Cerebellar nuclear complex (tissue), 1 donor: ENCODE results near the gene SELENOF.
"Not testable (repeated sequence)": the region's sequence is repeated elsewhere in the genome, so short reads cannot be mapped to it uniquely, and the experiment has no call there.

ENCODE experiments used
- DNase-seq, 2 experiments: peaks; one replicate each; lab custom pipeline; 2025; lab: John Stamatoyannopoulos, UW

SELENOF gene

DNA sequence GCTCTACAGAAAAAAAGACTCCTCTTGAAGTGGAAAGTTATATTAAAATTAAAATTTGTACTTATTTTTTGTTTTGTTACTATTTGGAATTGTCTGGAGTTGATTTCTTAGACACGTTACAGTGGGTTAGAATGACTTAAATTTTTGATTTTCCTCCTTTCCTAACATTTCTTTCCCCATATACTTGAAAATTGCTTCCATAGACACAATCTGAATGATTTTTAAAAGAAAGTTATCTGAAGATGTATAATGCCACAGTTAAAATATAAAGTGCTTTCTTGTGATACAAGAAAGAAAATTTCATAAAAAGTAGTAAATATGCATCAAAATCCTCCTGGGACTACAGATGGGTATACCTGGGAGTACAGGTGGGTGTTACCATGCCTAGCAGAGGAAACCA, 2.8 kb upstream of the SELENOF start:
- DNase-seq = no peak

DNA sequence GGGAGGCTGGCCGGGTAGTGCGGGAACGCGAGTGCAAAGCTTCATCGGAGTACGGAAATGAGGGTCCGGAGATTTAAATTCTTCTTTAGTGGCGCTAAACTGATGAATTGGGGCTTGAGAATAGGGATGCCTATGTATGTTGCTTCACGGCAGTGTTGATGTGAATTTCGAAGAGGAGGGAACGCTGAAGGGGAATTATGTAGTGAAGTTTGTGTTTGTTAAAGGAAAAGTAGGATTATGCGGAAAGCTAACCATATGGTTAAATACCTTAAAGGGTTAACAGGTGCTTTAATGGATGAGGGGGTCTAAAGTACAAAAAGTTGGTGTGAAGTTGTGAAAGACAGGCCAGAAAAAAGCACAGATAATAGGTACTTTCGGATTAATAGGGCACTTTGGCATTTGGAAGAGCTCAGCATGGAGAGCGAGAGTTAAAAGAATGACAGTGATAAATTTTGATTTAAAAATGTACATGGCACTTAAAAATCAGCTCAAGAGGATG, 1.9 kb upstream of the SELENOF start:
- no peak for DNase-seq

DNA sequence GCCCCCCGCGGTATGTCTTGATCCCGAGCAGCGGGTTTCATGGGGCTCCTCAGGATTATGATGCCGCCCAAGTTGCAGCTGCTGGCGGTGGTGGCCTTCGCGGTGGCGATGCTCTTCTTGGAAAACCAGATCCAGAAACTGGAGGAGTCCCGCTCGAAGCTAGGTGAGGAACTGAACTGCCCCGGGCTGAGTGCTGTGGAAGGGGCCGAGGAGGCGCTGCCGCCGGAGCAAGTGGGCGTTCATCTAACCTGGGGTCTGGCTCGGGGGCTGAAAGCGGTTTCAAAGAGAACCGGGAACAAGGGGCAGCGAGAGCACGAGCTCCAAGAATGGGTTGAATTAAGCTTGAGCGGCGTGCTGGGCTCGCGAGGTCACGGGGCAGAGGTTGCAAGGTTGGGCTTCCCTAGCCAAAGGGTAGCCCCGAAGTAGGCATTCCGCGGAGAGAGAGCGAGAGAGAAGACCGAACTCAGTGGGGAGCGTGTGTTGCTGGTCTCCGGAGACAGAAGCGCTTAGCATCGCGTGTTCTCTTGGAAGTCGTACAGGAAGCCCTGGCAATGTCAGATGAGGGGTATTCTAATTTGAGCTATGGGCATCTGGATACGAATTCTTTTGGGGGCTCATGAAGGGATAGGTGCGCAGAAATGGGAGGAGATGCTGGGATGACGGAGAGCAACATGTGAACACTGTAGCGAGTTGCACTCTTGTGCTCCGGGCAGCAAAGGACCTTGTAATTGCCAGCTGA, 1.2 kb upstream of the SELENOF start:
- DNase-seq = peak in 1 of 2 experiments; percentile 20

DNA sequence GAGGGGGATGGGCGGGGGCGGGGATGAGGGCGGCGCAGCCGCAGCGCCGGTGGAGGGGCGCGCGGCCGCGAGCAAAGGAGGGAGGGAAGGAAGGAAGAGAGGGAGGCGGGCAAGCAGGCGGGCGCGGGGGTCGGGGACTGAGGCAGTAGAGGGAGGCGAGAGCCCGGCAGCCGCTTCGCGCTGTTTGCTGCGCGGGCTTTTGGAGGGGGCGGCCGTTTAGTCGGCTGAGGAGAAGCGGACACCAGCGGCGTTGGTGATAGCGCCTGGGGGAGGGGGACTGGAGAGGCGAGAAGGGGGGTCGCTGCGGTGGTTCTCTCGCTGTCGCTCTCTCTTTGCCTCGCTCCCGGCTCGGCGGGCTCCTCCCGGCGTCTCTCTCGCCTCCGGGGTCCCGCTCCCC, 673 bp upstream of the SELENOF start, which contains the start of gene HS2ST1:
HS2ST1 (plus strand) TSS at position 35 of the 397 bp plus-strand sequence.
- no peak for DNase-seq

DNA sequence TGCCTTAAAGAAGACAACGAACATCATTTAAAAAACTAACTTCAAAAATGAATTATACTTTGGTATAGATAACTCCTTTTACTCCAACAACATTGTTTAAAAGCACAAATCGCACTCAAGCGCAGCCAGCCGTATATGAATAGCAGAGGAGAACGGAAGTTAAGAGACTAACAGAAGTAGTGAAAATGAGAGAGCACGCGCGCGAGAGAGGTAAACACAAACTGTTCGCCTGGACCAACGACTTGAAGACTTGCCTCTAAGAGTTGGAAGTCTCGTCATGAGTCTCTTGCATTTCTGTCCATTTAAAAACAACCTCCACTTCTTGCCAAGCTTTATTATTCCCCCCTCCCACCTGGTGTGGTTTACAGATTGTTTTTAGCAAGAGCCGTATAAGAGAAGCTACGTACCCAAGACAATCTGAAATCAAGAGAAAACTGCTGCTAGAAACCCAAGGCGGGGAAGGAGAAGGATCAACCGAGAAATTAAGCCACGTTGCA, 479 bp downstream of the SELENOF start:
- DNase-seq = no peak

DNA sequence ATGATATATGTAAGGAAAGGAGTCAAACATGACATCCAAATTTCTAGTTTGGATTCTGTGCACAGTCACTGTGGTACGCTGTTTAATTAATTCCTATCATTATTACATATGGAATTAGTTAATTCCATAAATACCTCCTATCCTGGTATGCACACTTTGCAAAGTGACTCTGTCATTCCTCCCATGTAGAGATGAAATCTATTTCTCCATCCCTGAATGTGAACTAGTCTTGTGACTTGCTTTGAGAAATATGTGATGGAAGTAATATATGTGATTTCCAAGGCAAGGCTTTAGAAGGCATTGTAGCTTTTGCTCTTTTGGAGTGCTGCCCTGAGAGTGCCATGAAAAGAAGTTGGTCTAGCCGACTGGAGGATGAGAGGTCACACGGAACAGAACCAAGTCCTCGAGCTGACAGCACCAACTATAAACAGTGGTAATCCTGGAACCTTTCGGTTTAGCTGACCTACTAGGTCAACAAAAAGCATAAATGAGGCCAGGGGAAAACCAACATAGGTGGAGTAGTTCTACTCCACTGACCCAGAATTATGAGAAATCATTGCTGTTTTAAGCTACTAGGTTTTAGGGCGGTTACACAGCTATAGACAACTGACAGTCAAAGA, 1.5 kb downstream of the SELENOF start:
- no peak for DNase-seq

DNA sequence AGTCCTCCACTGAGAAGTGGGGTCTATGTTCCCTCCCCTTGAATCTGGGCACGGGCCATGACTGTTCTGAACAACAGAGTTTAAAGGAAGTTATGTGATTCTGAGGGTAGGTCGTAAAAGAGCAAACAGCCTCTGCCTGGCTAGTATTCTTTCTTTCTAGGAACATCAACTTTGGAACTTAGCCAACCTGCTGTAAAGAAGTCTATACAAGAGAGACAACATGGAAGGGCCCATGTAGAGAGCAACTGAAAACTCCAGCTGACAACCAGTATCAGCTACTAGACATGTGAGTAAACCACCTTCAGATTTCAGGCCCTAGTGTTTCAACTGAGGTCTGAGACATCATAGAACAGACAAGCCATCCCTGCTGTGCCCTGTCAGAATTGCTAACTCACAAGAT, 7.5 kb downstream of the SELENOF start:
- no peak for DNase-seq

DNA sequence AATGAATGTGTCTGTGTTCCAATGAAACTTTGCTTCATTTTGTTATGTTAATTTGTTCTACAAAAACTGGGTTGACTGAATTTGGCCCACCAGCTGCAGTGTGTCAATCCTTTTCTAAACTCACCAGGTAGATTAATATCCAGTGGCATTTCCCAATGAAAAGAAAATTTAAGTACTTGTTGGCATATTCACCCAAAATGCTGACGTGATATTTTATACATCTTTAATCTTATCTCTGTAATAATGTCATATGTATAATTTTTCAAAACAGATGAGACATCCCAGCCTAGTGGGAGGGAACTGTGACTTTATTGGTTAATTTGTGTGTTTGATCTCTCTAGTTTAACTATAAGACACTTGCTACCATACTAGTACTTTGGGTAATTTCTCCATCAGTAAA, 8.1 kb downstream of the SELENOF start:
- no peak for DNase-seq

DNA sequence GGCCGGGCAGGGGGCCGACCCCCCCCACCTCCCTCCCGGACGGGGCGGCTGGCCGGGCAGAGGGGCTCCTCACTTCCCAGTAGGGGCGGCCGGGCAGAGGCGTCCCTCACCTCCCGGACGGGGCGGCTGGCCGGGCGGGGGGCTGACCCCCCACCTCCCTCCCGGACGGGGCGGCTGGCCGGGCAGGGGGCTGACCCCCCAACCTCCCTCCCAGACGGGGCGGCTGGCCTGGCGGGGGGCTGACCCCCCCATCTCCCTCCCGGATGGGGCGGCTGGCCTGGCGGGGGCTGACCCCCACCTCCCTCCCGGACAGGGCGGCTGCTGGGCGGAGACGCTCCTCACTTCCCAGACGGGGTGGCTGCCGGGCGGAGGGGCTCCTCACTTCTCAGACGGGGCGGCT, 14.5 kb downstream of the SELENOF start:
- DNase-seq = not testable (repeated sequence)

DNA sequence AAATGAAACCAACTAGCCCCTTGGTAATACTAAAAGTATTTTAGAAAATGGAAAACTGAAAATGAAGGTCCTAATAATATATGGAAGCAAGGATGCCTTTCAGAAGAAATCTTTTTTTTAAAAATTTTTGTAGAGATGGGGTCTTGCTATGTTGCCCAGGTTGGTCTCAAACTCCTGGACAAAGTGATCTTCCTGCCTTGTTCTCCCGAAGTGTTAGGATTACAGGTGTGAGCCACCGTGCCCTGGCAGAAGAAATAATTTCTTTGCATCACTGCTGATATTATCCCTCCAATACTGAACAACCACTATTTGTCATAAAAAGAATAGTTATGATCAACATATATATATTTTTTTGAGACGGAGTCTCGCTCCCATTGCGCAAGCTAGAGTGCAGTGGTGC, 25.6 kb downstream of the SELENOF start:
- DNase-seq = no peak

DNA sequence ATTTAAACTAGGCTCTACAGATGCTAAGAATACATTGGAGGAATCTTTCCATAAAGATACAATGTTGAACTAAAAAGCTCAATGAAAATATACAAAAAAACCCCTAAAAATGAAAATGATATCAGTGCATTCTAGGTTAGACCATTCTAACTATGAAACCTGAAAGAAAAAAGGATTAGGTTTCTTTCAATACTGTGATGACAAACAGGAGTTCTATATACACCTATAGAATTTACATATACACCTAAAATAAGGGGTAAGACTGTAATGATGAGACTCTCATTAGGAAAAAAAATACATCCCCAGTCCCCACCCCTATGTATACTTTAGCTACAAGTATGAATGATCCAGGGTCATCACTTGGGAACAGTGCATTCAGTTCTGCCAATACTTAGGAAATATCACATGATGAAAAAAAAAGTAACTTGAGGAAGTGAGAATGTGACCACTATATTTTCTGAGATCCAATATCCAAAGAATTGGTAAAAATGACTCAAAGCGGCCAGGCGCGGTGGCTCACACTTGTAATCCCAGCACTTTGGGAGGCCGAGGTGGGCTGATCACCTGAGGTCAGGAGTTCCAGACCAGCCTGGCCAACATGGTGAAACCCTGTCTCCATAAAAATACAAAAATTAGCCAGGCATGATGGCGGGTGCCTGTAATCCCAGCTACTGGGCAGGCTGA, 26.3 kb downstream of the SELENOF start:
- no peak for DNase-seq

DNA sequence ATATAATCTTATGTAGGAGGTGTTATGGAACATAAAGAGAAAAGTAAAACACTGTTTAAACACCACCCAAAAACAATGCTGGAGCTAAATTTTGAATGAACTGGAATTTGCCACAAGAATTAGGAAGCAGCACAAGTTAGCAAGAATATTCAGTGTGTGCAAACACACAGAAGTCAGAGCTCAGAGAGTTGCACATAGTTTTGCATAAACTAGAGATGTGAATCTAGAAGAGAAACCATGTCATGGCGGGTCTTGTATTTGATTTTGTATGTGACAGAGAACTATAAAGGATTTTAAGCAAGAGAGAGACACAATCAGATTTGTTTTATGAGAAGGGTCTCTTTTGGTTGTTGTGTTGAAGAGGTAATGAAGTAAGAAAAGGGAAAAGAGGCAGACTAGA, 38.2 kb downstream of the SELENOF start:
- DNase-seq = no peak

DNA sequence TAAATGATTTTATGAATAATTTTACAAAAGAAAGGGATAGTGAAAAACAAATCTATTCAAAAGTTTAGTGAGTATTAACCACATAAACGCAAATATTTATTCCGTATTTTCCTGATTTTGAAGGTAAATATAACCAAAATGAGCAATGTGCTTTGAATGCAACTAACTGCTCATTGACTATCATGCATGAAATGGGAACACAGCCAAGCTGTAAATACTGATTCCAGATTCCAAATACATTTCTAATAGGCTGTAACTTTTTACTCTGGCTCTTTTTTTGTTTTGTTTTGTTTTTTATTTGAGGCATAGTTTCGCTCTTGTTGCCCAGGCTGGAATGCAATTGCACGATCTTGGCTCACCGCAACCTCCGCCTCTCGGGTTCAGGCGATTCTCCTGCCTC, 41.8 kb downstream of the SELENOF start:
- DNase-seq = no peak

DNA sequence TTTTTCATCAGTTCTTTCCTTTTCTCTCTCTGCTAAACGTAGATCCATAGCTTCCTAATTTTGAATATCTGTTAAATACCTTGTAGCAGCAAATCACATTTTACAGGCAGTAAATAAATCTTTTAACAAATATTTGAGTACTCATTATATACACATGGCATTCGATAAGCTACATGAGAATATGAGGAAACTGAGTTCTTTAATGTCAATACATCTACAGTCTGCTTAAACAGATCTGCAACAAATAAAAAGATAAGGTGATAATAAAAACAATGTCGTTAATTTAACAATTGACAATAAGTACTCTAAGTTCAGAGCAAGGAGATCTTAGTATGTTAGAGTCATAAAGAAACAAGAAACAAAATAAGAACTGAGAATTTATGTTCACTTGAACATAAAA, 42.9 kb downstream of the SELENOF start:
- no peak for DNase-seq

DNA sequence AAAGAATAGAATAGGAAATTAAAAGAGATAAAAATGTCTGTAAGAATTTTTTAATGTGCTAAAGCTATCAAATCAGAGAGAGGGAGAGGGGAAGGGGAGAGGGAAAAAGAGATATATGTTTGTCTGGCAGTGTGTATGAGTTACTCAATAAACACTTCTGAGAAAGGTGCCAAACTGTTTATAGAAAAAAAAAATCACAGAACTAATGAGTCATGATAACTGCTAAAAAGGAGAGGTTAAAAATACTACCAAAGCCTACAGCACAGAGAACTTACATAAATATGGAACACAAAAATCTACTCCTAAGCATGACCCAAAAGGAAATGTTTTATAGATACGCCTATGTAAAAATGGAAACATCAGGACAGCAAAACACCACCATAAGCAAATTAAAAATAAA, 45.4 kb downstream of the SELENOF start:
- DNase-seq = no peak

DNA sequence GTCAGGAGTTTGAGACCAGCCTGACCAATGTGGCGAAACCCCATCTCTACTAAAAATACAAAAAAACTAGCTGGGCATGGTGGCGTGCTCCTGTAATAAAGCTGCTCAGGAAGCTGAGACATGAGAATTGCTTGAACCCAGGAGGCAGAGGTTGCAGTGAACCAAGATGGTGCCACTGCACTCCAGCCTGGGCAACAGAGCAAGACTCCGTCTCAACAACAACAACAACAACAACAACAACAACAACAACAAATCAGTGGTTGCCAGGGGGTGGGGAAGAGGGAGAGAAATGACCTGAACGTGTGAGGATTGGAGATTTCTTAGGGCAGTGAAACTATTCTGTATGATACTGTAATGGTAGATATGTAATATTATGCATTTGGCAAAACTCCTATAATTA, 46.6 kb downstream of the SELENOF start:
- DNase-seq = not testable (repeated sequence)

DNA sequence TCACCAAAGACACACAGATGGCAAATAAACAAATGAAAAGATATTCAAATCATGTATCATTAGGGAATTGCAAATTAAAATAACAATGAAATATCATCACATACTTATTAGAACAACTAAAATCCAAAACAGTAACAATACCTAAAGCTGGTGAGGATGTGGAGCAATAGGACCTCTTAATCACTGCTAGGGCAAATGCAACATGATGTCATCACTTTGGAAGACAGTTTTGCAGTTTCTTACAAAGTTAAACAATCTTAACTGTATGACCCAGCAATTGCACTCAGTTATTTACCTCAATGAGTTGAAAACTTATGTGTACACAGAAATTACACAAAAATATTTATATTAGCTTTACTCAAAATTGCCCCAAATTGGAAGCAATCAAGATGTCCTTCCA, 47.3 kb downstream of the SELENOF start:
- DNase-seq = no peak

DNA sequence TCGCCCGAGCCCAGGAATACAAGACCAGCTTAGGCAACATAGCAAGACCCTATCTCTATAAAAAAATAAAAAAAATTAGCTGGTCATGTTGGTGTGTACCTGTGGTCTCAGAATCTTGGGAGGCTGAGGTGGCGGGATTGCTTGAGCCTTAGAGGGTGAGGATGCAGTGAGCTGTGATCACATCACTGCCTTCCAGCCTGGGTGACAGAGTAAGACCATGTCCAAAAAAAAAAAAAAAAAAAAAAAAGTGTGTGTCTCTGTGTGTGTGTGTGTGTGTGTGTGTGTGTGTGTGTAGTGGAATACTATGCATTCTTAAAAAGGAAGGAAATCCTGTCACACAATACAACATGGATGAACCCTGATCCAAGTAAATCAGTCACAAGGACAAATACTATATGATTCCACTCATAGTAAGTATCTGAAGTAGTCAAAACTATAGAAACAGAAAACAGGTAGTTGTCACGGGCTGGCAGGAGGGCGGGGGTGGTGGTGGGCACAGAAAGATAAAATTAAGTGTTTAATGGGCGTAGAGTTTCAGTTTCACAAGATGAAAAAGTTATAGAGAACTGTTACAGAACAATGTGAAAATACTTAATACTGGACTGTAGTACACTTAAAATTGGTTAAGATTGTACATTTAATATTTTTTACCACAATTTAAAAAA, 47.8 kb downstream of the SELENOF start:
- DNase-seq = no peak

DNA sequence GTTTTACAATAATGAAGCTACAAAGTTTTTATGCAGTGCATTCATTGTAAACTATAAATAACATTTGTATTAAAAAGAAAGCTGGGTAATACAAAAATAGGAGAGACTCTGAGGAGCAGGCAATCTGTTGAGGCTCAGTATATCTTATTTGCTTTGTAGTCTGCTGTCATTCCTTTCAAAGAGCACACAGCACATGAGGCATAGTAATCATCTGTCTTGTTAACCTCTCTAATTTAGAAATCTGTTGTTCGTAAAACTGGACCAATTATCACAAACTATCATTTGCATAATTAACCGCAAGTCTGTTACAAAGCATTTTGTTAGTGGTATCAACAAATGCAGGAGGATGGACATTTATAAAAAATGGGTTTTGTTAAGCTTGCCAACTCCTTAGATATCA, 51.0 kb downstream of the SELENOF start:
- no peak for DNase-seq

DNA sequence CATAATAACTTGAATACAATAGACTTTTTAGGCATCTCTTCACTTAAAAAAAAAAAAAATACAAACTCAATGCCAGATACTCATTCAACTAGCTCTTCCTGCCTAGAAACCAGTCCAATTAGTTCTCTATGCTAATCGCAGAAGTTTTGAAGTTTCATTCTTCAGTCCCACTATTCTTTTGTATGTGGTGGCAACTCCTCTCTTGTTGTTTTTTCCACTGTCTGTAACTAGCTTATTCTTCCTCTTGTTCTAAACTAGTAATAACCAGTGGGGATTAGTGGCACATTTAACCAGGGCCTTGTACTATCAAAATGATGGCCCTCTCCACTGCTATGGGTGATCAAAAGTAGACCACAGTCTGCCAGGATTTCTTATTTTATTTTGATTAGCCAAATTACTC, 52.5 kb downstream of the SELENOF start:
- DNase-seq = no peak

DNA sequence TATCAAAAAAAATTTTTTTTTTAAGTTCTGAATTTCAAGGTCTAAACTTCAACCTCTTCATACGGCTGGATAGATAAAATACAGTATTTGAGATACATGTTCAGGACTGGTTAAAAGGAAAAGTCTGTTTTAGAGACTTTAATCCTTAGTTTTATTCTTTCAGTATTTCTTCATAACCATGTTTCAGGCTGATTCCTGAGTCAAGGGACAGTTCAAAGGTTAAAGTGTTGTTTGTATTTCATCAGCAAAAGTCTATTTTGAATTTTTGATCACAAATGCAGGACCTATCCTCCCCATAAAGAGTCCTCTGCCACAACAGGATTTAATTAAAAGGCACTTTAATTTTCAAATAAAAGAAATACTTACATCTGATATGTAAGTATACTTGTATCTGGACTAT, 53.5 kb downstream of the SELENOF start:
- no peak for DNase-seq

DNA sequence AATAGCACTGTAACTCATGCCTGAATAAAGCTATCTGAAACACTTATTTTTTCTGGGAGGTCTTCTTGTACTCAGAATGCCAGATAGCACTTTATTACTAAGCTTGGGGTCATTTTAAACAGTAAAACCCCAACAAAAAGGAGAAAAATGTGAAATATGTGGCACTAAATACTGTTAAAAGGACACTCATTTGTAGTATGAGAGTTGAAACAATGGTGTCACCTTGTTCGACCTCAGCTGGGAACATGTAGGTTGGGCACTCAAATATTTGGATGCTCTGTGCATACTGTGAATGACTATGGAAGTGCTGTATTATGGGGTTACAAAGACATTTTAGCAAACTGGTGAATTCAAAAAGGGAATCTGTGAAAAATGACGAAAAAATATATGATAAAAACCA, 53.9 kb downstream of the SELENOF start:
- DNase-seq = no peak
